ENCODE data around the gene CCT7. TPM values are rescaled to one million over a fixed set of nuclear protein-coding genes. Genes with fewer than 3 reads are reported as not detected.

The CCT7 gene
- polyA plus RNA-seq, 1 donor from 2014 or later: 310 TPM

GRCh38 chr2:73265298-73266060, 31.4 kb downstream of the CCT7 start:
- no peaks in the 10 kb centered on the region for H3K9me2 ChIP-seq (ENCODE audit: insufficient read depth, low read length)
- no peak overlapping the region for H3K4me2 ChIP-seq (ENCODE audit: low read length)
- H3K9ac ChIP-seq (ENCODE audit: low read length): no peak overlapping the region
- H3F3A ChIP-seq (ENCODE audit: insufficient read depth, low read length, poor library complexity, severe bottlenecking): no peaks in the 10 kb centered on the region
- no peaks in the 10 kb centered on the region for H3K79me2 ChIP-seq (replicated peaks; ENCODE audit: insufficient read depth, low read length)
- no peaks in the 10 kb centered on the region for H4K20me1 ChIP-seq (ENCODE audit: insufficient read depth)
- H3K27me3 ChIP-seq (ENCODE audit: insufficient read depth, low read depth, low read length): peaks cover 26% of the 10 kb centered on the region
- H3K4me3 ChIP-seq (ENCODE audit: low read length): no peak overlapping the region
- H2AFZ ChIP-seq (ENCODE audit: low read depth, low read length): no peak overlapping the region
- no peak overlapping the region for H3K27ac ChIP-seq (ENCODE audit: low read length)
- H3K36me3 ChIP-seq (ENCODE audit: insufficient read depth, low read length): no peaks in the 10 kb centered on the region
- TF ChIP-seq EP300 (conservative IDR thresholded peaks at IDR 0.05; ENCODE audit: poor library complexity, severe bottlenecking): no peak
- TF ChIP-seq MXI1 (conservative IDR thresholded peaks at IDR 0.05; ENCODE audit: poor library complexity, severe bottlenecking): no peak
- no peaks in the 10 kb centered on the region for H3K9me3 ChIP-seq (ENCODE audit: low read length)

- Histone ChIP-seq H3F3A (ENCODE audit: insufficient read depth, low read length, poor library complexity, severe bottlenecking) (no peaks in the 10 kb centered on the region), H4K20me1 (ENCODE audit: insufficient read depth) (no peaks in the 10 kb centered on the region), H3K9me2 (ENCODE audit: insufficient read depth, low read length) (no peaks in the 10 kb centered on the region), H2AFZ (ENCODE audit: low read depth, low read length) (no peak overlapping the region), H3K9ac (ENCODE audit: low read length) (no peak overlapping the region), H3K9me3 (ENCODE audit: low read length) (no peaks in the 10 kb centered on the region), H3K79me2 (replicated peaks; ENCODE audit: insufficient read depth, low read length) (no peaks in the 10 kb centered on the region), H3K4me2 (ENCODE audit: low read length) (no peak overlapping the region), H3K27me3 (ENCODE audit: insufficient read depth, low read depth, low read length) (peaks cover 34% of the 10 kb centered on the region), H3K36me3 (ENCODE audit: insufficient read depth, low read length) (no peaks in the 10 kb centered on the region), H3K27ac (ENCODE audit: low read length) (no peak overlapping the region), H3K4me3 (ENCODE audit: low read length) (no peak overlapping the region)
- TF ChIP-seq REST (IDR thresholded peaks at IDR 0.05; ENCODE audit: borderline replicate concordance): no peak
- no peak for TF ChIP-seq POLR2AphosphoS5 (IDR thresholded peaks at IDR 0.05)
- no peak for TF ChIP-seq MXI1 (conservative IDR thresholded peaks at IDR 0.05; ENCODE audit: poor library complexity, severe bottlenecking)
- TF ChIP-seq EZH2 (IDR thresholded peaks at IDR 0.05; ENCODE audit: borderline replicate concordance, insufficient read depth, low read length, poor library complexity, severe bottlenecking): no peak
- TF ChIP-seq SMC3 (conservative IDR thresholded peaks at IDR 0.05; ENCODE audit: poor library complexity): no peak
Measured at GRCh38 chr2:73266061-73266901, 32.2 kb downstream of the CCT7 start.

GRCh38 chr2:73267008-73267407, 32.9 kb downstream of the CCT7 start:
- Histone ChIP-seq H4K20me1 (ENCODE audit: insufficient read depth) (no peaks in the 10 kb centered on the region), H3K36me3 (ENCODE audit: insufficient read depth, low read length) (no peaks in the 10 kb centered on the region), H3K4me3 (ENCODE audit: low read length) (peak overlapping the region; percentile 1), H3K27me3 (ENCODE audit: insufficient read depth, low read depth, low read length) (peaks cover 34% of the 10 kb centered on the region), H3K79me2 (replicated peaks; ENCODE audit: insufficient read depth, low read length) (no peaks in the 10 kb centered on the region), H3F3A (ENCODE audit: insufficient read depth, low read length, poor library complexity, severe bottlenecking) (no peaks in the 10 kb centered on the region), H3K9me2 (ENCODE audit: insufficient read depth, low read length) (no peaks in the 10 kb centered on the region), H3K4me2 (ENCODE audit: low read length) (no peak overlapping the region), H3K9ac (ENCODE audit: low read length) (no peak overlapping the region), H2AFZ (ENCODE audit: low read depth, low read length) (no peak overlapping the region), H3K9me3 (ENCODE audit: low read length) (no peaks in the 10 kb centered on the region), H3K27ac (ENCODE audit: low read length) (no peak overlapping the region)
- TF ChIP-seq POLR2AphosphoS5 (IDR thresholded peaks at IDR 0.05): no peak
- no peak for TF ChIP-seq RAD21 (conservative IDR thresholded peaks at IDR 0.05)
- no peak for TF ChIP-seq MXI1 (conservative IDR thresholded peaks at IDR 0.05; ENCODE audit: poor library complexity, severe bottlenecking)
- no peak for TF ChIP-seq CTCF (IDR thresholded peaks at IDR 0.05; ENCODE audit: poor library complexity, severe bottlenecking)

Measured in neural cell (in vitro differentiated cells).